ENCODE measurements around the gene FAXC.

Gene FAXC

DNA sequence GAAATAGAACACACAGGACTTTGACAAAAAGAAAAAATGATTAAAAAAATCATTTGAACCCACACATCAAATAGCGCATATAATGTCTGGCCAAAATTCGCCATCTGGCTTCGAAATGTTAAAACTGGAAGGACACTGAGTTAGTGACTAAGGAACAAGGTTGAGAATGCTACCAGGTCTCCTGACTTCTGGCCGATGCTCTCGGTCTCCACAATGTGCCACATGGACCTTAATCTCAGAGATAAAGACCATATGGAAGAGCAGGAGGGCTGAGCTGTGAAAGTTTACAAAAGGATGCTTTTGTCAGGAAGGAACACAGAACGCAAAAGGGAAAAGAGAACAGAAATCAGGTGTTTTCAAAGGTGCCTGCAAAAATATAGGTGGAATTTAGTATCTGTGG lies 54.7 kb downstream of the FAXC start:
- Histone ChIP-seq H3K9me3 (ENCODE audit: insufficient read depth, low read length, severe bottlenecking) (no peaks in the 10 kb centered on the region), H3K4me3 (ENCODE audit: low read depth in 1 of 2, low read length in 2 of 2) (no peak overlapping the region), H4K20me1 (ENCODE audit: insufficient read depth, low read length) (peaks cover 3% of the 10 kb centered on the region; the same call in 1 of the 2 replicates), H3K9ac (ENCODE audit: low read depth, low read length) (no peak overlapping the region), H3K36me3 (ENCODE audit: insufficient read depth, low read length) (no peaks in the 10 kb centered on the region), H3K27ac (ENCODE audit: low read length) (no peak overlapping the region), H3K27me3 (ENCODE audit: insufficient read depth, low read length, poor library complexity) (peaks cover 7% of the 10 kb centered on the region), H2AFZ (ENCODE audit: low read depth, low read length) (no peak overlapping the region), H3K4me1 (ENCODE audit: insufficient read depth, low read length) (no peaks in the 10 kb centered on the region), H3K4me2 (ENCODE audit: insufficient read depth, low read length) (no peak overlapping the region), H3K79me2 (ENCODE audit: insufficient read depth, low read length) (no peaks in the 10 kb centered on the region)
- ATAC-seq (ENCODE audit: insufficient read depth, low read depth), result no peak
- no peak for TF ChIP-seq EZH2 (IDR thresholded peaks at IDR 0.05; ENCODE audit: borderline replicate concordance, low read depth, low read length, severe bottlenecking)
- TF ChIP-seq, protein P1, sequence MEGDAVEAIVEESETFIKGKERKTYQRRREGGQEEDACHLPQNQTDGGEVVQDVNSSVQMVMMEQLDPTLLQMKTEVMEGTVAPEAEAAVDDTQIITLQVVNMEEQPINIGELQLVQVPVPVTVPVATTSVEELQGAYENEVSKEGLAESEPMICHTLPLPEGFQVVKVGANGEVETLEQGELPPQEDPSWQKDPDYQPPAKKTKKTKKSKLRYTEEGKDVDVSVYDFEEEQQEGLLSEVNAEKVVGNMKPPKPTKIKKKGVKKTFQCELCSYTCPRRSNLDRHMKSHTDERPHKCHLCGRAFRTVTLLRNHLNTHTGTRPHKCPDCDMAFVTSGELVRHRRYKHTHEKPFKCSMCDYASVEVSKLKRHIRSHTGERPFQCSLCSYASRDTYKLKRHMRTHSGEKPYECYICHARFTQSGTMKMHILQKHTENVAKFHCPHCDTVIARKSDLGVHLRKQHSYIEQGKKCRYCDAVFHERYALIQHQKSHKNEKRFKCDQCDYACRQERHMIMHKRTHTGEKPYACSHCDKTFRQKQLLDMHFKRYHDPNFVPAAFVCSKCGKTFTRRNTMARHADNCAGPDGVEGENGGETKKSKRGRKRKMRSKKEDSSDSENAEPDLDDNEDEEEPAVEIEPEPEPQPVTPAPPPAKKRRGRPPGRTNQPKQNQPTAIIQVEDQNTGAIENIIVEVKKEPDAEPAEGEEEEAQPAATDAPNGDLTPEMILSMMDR (IDR thresholded peaks at IDR 0.05; ENCODE audit: borderline replicate concordance, extremely low read depth, low read length, poor library complexity, severe bottlenecking), result no peak
- DNase-seq, result no peak

DNA sequence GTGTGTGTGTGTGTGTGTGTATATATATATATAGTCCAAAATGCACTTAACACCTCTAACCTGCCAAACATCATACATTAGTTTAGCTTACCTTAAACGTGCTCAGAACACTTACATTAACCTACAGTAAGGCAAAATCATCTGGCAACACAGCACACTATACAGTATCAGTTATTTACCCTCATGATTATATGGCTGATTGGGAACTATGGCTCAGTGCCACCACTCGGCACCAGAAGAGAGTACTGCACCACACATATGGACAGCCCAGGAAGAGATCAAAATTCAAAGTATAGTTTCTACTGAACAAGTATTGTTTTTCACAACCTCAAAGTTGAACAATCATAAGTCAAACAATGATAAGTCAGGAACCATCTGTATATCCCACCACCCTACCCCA lies 59.8 kb downstream of the FAXC start:
- Histone ChIP-seq H3K9me3 (ENCODE audit: insufficient read depth, low read length, severe bottlenecking) (no peaks in the 10 kb centered on the region), H3K36me3 (ENCODE audit: insufficient read depth, low read length) (no peaks in the 10 kb centered on the region), H3K4me2 (ENCODE audit: insufficient read depth, low read length) (no peak overlapping the region), H3K4me1 (ENCODE audit: insufficient read depth, low read length) (no peaks in the 10 kb centered on the region), H2AFZ (ENCODE audit: low read depth, low read length) (no peak overlapping the region), H3K27me3 (ENCODE audit: insufficient read depth, low read length, poor library complexity) (peaks cover 18% of the 10 kb centered on the region), H3K4me3 (ENCODE audit: low read depth in 1 of 2, low read length in 2 of 2) (no peak overlapping the region), H3K27ac (ENCODE audit: low read length) (no peak overlapping the region), H3K79me2 (ENCODE audit: insufficient read depth, low read length) (no peaks in the 10 kb centered on the region), H3K9ac (ENCODE audit: low read depth, low read length) (no peak overlapping the region), H4K20me1 (ENCODE audit: insufficient read depth, low read length) (no peaks in the 10 kb centered on the region)
- TF ChIP-seq EZH2 (IDR thresholded peaks at IDR 0.05; ENCODE audit: borderline replicate concordance, low read depth, low read length, severe bottlenecking), result no peak
- TF ChIP-seq, protein P1 (IDR thresholded peaks at IDR 0.05; ENCODE audit: borderline replicate concordance, extremely low read depth, low read length, poor library complexity, severe bottlenecking), result no peak
- no peak for ATAC-seq (ENCODE audit: insufficient read depth, low read depth)
- no peak for DNase-seq

DNA sequence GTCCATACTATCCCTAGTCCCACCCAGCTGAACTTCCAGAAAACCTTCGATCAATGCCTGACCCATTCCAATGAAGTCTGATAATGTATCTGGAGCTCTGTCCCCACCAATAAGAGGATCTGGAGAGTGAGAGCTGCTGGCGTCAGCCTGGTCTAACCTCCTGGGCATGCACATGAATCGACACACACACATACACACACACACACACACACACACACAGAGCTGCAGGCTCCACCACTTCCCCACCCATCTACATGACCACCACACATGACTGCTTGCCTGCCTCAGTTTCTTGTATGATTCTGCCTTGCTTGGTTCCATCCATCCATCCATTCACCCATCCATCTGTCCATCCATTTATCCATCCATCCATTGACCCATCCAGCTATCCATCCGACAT lies 60.8 kb downstream of the FAXC start:
- Histone ChIP-seq H3K9ac (ENCODE audit: low read depth, low read length) (no peak overlapping the region), H3K79me2 (ENCODE audit: insufficient read depth, low read length) (no peaks in the 10 kb centered on the region), H3K36me3 (ENCODE audit: insufficient read depth, low read length) (no peaks in the 10 kb centered on the region), H2AFZ (ENCODE audit: low read depth, low read length) (no peak overlapping the region), H3K4me1 (ENCODE audit: insufficient read depth, low read length) (no peaks in the 10 kb centered on the region), H4K20me1 (ENCODE audit: insufficient read depth, low read length) (no peaks in the 10 kb centered on the region), H3K4me2 (ENCODE audit: insufficient read depth, low read length) (no peak overlapping the region), H3K9me3 (ENCODE audit: insufficient read depth, low read length, severe bottlenecking) (no peaks in the 10 kb centered on the region), H3K27me3 (ENCODE audit: insufficient read depth, low read length, poor library complexity) (peaks cover 18% of the 10 kb centered on the region), H3K27ac (ENCODE audit: low read length) (no peak overlapping the region), H3K4me3 (ENCODE audit: low read depth in 1 of 2, low read length in 2 of 2) (no peak overlapping the region)
- ATAC-seq (ENCODE audit: insufficient read depth, low read depth), result no peak
- no peak for TF ChIP-seq EZH2 (IDR thresholded peaks at IDR 0.05; ENCODE audit: borderline replicate concordance, low read depth, low read length, severe bottlenecking)
- TF ChIP-seq, protein P1 (IDR thresholded peaks at IDR 0.05; ENCODE audit: borderline replicate concordance, extremely low read depth, low read length, poor library complexity, severe bottlenecking), result no peak
- no peak for DNase-seq

GRCh38 chr6:99287523-99287922 lies 62.0 kb downstream of the FAXC start:
- TF ChIP-seq, protein P1 (IDR thresholded peaks at IDR 0.05; ENCODE audit: borderline replicate concordance, extremely low read depth, low read length, poor library complexity, severe bottlenecking), result no peak
- TF ChIP-seq EZH2 (IDR thresholded peaks at IDR 0.05; ENCODE audit: borderline replicate concordance, low read depth, low read length, severe bottlenecking), result no peak
- Histone ChIP-seq H3K36me3 (ENCODE audit: insufficient read depth, low read length) (no peaks in the 10 kb centered on the region), H2AFZ (ENCODE audit: low read depth, low read length) (no peak overlapping the region), H3K27ac (ENCODE audit: low read length) (no peak overlapping the region), H3K4me3 (ENCODE audit: low read depth in 1 of 2, low read length in 2 of 2) (no peak overlapping the region), H3K9ac (ENCODE audit: low read depth, low read length) (no peak overlapping the region), H3K4me2 (ENCODE audit: insufficient read depth, low read length) (no peak overlapping the region), H4K20me1 (ENCODE audit: insufficient read depth, low read length) (no peaks in the 10 kb centered on the region), H3K79me2 (ENCODE audit: insufficient read depth, low read length) (no peaks in the 10 kb centered on the region), H3K4me1 (ENCODE audit: insufficient read depth, low read length) (no peaks in the 10 kb centered on the region), H3K9me3 (ENCODE audit: insufficient read depth, low read length, severe bottlenecking) (no peaks in the 10 kb centered on the region), H3K27me3 (ENCODE audit: insufficient read depth, low read length, poor library complexity) (peaks cover 18% of the 10 kb centered on the region)
- no peak for ATAC-seq (ENCODE audit: insufficient read depth, low read depth)
- no peak for DNase-seq

Data from DND-41 (cell line).